GM23248 (cell line): ENCODE results near the gene ICA1. TPM values are rescaled to one million over a fixed set of nuclear protein-coding genes. Genes with fewer than 3 reads are reported as not detected.

ENCODE experiments used
- DNase-seq: peaks from one replicate; pipeline ENCODE4 v3.0.0-alpha.2; 2015
- H2AFZ ChIP-seq: fragments of 200-600 bp; sonication (generic); 2 replicates; pipeline ENCODE4 v1.6.1; 2016; ENCODE audit warnings: antibody characterized with exemption
- H3F3A ChIP-seq: fragments of 200-600 bp; sonication (generic); 2 replicates; pipeline ENCODE4 v1.6.1; 2016; ENCODE audit warnings: mild to moderate bottlenecking, antibody characterized with exemption, mixed run types; ENCODE audit not compliant: insufficient read depth
- H3K27ac ChIP-seq: fragments of 200-600 bp; sonication (generic); 2 replicates; pipeline ENCODE4 v1.5.1; 2016; ENCODE audit warnings: mild to moderate bottlenecking
- H3K27me3 ChIP-seq: fragments of 200-600 bp; sonication (generic); replicated peaks from 2 replicates; pipeline ENCODE4 v1.6.1; 2016; ENCODE audit warnings: mild to moderate bottlenecking; ENCODE audit not compliant: insufficient read depth
- H3K36me3 ChIP-seq: fragments of 200-600 bp; sonication (generic); 2 replicates; pipeline ENCODE4 v1.6.1; 2016; ENCODE audit warnings: low read depth, mild to moderate bottlenecking
- H3K4me1 ChIP-seq: fragments of 200-600 bp; sonication (generic); 2 replicates; pipeline ENCODE4 v1.6.1; 2016; ENCODE audit warnings: mild to moderate bottlenecking; ENCODE audit not compliant: insufficient read depth
- H3K4me2 ChIP-seq: fragments of 200-600 bp; sonication (generic); one replicate; pipeline ENCODE4 v1.6.1; 2016; ENCODE audit warnings: mild to moderate bottlenecking; ENCODE audit not compliant: unreplicated experiment
- H3K4me3 ChIP-seq: fragments of 200-600 bp; sonication (generic); 2 replicates; pipeline ENCODE4 v1.5.1; 2016; ENCODE audit warnings: mild to moderate bottlenecking
- H3K79me2 ChIP-seq: fragments of 200-600 bp; sonication (generic); 2 replicates; pipeline ENCODE4 v1.6.1; 2016; ENCODE audit warnings: mild to moderate bottlenecking; ENCODE audit not compliant: insufficient read depth
- H3K9ac ChIP-seq: fragments of 200-600 bp; sonication (generic); 2 replicates; pipeline ENCODE4 v1.6.1; 2016; ENCODE audit warnings: mild to moderate bottlenecking
- H3K9me2 ChIP-seq: fragments of 200-600 bp; sonication (generic); 2 replicates; pipeline ENCODE4 v1.6.1; 2016; ENCODE audit warnings: mixed run types, mild to moderate bottlenecking, moderate library complexity; ENCODE audit not compliant: insufficient read depth
- H3K9me3 ChIP-seq: fragments of 200-600 bp; sonication (generic); one replicate; pipeline ENCODE4 v1.6.1; 2017; ENCODE audit warnings: low read depth
- H4K20me1 ChIP-seq: fragments of 200-600 bp; sonication (generic); 2 replicates; pipeline ENCODE4 v1.6.0; 2016; ENCODE audit not compliant: insufficient read depth
- EZH2 ChIP-seq: fragments of 200-600 bp; sonication (generic); IDR thresholded peaks from 2 replicates; pipeline ENCODE4 v1.6.1; 2018; ENCODE audit warnings: antibody characterized with exemption, mild to moderate bottlenecking; ENCODE audit not compliant: insufficient read depth, poor library complexity, severe bottlenecking
- EZH2phosphoT487 ChIP-seq: fragments of 200-600 bp; sonication (generic); IDR thresholded peaks from 2 replicates; pipeline ENCODE4 v1.6.1; 2018; ENCODE audit warnings: antibody characterized with exemption, moderate library complexity, mild to moderate bottlenecking, low read depth; ENCODE audit not compliant: insufficient read depth
- WGBS, 2 experiments: methylation state at CpG; one replicate each; pipeline ENCODE4 v1.1.6; 2015 to 2017; ENCODE audit warnings: low lambda C conversion rate in 2 of 2, low coverage in 1 of 2; ENCODE audit errors: missing lambda C conversion rate in 2 of 2; 5-methylcytosine and 5-hydroxymethylcytosine counted together
- in situ Hi-C: fragments of 300-500 bp; cut with MboI; formaldehyde crosslinking; loops from 2 replicates; pipeline ENCODE4 v1.15.0; 2020
- polyA plus RNA-seq: library from polyadenylated mRNA; unstranded; fragments of >200 nt; fragmentation: Nextera tagmentation; extraction: Ambion mirVana; gene quantifications from 2 replicates; pipeline ENCODE4 v1.2.1, GENCODE V29; 2016
- total RNA-seq: library from RNA; depleted of rRNA; stranded (reverse); fragments of >200 nt; shearing (Covaris generic); gene quantifications from 2 replicates; pipeline ENCODE4 v1.2.3, GENCODE V29; 2014

The ICA1 gene
- total and polyA plus RNA-seq, 2 experiments from 2014 or later, result not detected

DNA sequence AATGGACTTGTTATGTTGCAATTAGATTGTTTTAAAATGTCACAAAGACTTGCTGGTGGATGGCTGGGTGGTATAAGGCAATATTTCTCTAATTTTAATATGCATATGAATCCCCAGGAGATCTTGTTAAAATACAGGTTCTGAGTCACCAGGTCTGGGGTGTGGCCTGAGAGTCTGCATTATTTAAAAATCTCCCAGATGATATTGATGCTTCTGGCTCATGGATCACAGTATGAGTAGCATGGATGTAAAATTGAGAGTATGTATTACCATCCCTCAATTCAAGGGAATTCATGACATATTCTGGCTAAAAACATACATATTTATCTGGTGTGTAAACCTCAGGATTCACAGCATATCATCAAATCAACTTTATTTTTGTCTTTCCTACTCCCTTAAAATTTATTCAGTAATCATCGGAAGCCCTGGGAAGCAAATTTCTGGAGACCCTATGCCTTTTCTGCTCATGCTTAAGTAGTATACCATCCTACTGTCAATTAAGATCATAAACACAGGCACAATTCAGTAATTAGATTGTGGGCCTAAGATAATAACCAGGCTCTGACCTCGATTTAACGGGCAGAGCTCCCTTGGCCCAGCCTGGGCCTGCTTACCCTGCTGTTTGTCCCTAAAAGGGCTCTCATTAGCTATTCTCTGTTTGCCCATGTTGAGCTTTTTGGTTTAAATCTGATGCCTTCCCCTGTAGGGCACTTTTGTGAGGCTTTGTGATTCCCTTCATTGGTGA lies 29.6 kb upstream of the ICA1 start:
- no peaks in the 10 kb centered on the region for H3K36me3 ChIP-seq
- no peak overlapping the region for H3K4me2 ChIP-seq
- H3K9me3 ChIP-seq, result no peaks in the 10 kb centered on the region
- H3K4me3 ChIP-seq, result no peak overlapping the region
- 61 to 72% methylated on average over 3 of the region's 3 CpGs for WGBS, 2 experiments
- no peaks in the 10 kb centered on the region for H3K79me2 ChIP-seq
- TF ChIP-seq EZH2, result no peak
- H3K9me2 ChIP-seq, result no peaks in the 10 kb centered on the region
- no peak for DNase-seq
- no peaks in the 10 kb centered on the region for H3K4me1 ChIP-seq
- no peak overlapping the region for H2AFZ ChIP-seq
- H3F3A ChIP-seq, result no peaks in the 10 kb centered on the region
- no peak overlapping the region for H3K9ac ChIP-seq
- peaks cover 5% of the 10 kb centered on the region; the same call in 1 of the 2 replicates for H3K27me3 ChIP-seq
- H3K27ac ChIP-seq, result no peak overlapping the region
- H4K20me1 ChIP-seq, result no peaks in the 10 kb centered on the region
- in situ Hi-C loops, result no loop called here

GRCh38 chr7:8290645-8291308 lies 28.8 kb upstream of the ICA1 start:
- Histone ChIP-seq H3K27ac (no peak overlapping the region), H3K4me2 (no peak overlapping the region), H3F3A (no peaks in the 10 kb centered on the region), H3K27me3 (peaks cover 5% of the 10 kb centered on the region; the same call in 1 of the 2 replicates), H3K4me3 (no peak overlapping the region), H3K9me3 (no peaks in the 10 kb centered on the region), H4K20me1 (no peaks in the 10 kb centered on the region), H3K4me1 (no peaks in the 10 kb centered on the region), H3K9ac (no peak overlapping the region), H2AFZ (no peak overlapping the region), H3K79me2 (no peaks in the 10 kb centered on the region), H3K9me2 (no peaks in the 10 kb centered on the region), H3K36me3 (no peaks in the 10 kb centered on the region)
- TF ChIP-seq EZH2phosphoT487, result no peak
- TF ChIP-seq EZH2, result no peak
- DNase-seq, result no peak
- in situ Hi-C loops, result no loop called here
- WGBS, 2 experiments, result 43 to 46% methylated on average over 3 of the region's 3 CpGs

- H3K79me2 ChIP-seq, result no peaks in the 10 kb centered on the region
- no peaks in the 10 kb centered on the region for H4K20me1 ChIP-seq
- 62 to 71% methylated on average over 2 of the region's 2 CpGs for WGBS, 2 experiments
- TF ChIP-seq EZH2 (no peak), EZH2phosphoT487 (no peak)
- H3K27me3 ChIP-seq, result 0 out of 2 replicates have a peak, but pooled peaks cover 5% of the 10 kb centered on the region
- H3K4me3 ChIP-seq, result no peak overlapping the region
- DNase-seq, result no peak
- no peaks in the 10 kb centered on the region for H3K4me1 ChIP-seq
- no peaks in the 10 kb centered on the region for H3F3A ChIP-seq
- no peak overlapping the region for H2AFZ ChIP-seq
- no peak overlapping the region for H3K9ac ChIP-seq
- H3K36me3 ChIP-seq, result no peaks in the 10 kb centered on the region
- H3K4me2 ChIP-seq, result no peak overlapping the region
- H3K9me3 ChIP-seq, result no peaks in the 10 kb centered on the region
- in situ Hi-C loops, result no loop called here
- no peak overlapping the region for H3K27ac ChIP-seq
- H3K9me2 ChIP-seq, result no peaks in the 10 kb centered on the region
These were observed 24.2 kb upstream of the ICA1 start for GRCh38 chr7:8286118-8286517.

- Histone ChIP-seq H3K27ac (no peak overlapping the region), H4K20me1 (no peaks in the 10 kb centered on the region), H3F3A (no peaks in the 10 kb centered on the region), H3K4me2 (no peak overlapping the region), H3K4me3 (no peak overlapping the region), H3K9ac (no peak overlapping the region), H3K9me2 (no peaks in the 10 kb centered on the region), H3K27me3 (0 out of 2 replicates have a peak, but pooled peaks cover 5% of the 10 kb centered on the region), H2AFZ (no peak overlapping the region), H3K9me3 (no peaks in the 10 kb centered on the region), H3K4me1 (no peaks in the 10 kb centered on the region), H3K36me3 (no peaks in the 10 kb centered on the region), H3K79me2 (no peaks in the 10 kb centered on the region)
- TF ChIP-seq EZH2phosphoT487 (no peak), EZH2 (no peak)
- in situ Hi-C loops, result no loop called here
- no peak for DNase-seq
These were observed 23.2 kb upstream of the ICA1 start for GRCh38 chr7:8285155-8285554.
